Measurements from ENCODE around the gene IGFBP7.
A peak's percentile ranks its signal among the peaks of the same experiment; 100 is the strongest.

Gene IGFBP7

GRCh38 chr4:56986192-56986591, 124.0 kb downstream of the IGFBP7 start:
- H3K4me2 ChIP-seq, result no peak overlapping the region
- H4K20me1 ChIP-seq, result peaks cover 100% of the 10 kb centered on the region
- H3K4me3 ChIP-seq, result no peak overlapping the region
- no peaks in the 10 kb centered on the region for H3K27me3 ChIP-seq
- peaks cover 10% of the 10 kb centered on the region for H3K4me1 ChIP-seq
- H3K9ac ChIP-seq, result no peak overlapping the region
- no peak overlapping the region for H3K27ac ChIP-seq
- peaks cover 79% of the 10 kb centered on the region for H3K36me3 ChIP-seq
- no peaks in the 10 kb centered on the region for H3K9me3 ChIP-seq
- no peak for TF ChIP-seq Cebpa-rat (IDR thresholded peaks at IDR 0.05)

GRCh38 chr4:56981795-56982201, 128.4 kb downstream of the IGFBP7 start:
- no peaks in the 10 kb centered on the region for H3K27me3 ChIP-seq
- H3K4me3 ChIP-seq, result no peak overlapping the region
- H4K20me1 ChIP-seq, result peaks cover 86% of the 10 kb centered on the region
- no peak overlapping the region for H3K27ac ChIP-seq
- no peaks in the 10 kb centered on the region for H3K9me3 ChIP-seq
- TF ChIP-seq Cebpa-rat (IDR thresholded peaks at IDR 0.05), result no peak
- peaks cover 26% of the 10 kb centered on the region for H3K4me1 ChIP-seq
- H3K4me2 ChIP-seq, result 0 out of 2 replicates have a peak overlapping the region, but pooled peaks have one; percentile 77
- no peak overlapping the region for H3K9ac ChIP-seq
- H3K36me3 ChIP-seq, result peaks cover 38% of the 10 kb centered on the region
